ENCODE data around the gene AP3B1.

Gene AP3B1

DNA sequence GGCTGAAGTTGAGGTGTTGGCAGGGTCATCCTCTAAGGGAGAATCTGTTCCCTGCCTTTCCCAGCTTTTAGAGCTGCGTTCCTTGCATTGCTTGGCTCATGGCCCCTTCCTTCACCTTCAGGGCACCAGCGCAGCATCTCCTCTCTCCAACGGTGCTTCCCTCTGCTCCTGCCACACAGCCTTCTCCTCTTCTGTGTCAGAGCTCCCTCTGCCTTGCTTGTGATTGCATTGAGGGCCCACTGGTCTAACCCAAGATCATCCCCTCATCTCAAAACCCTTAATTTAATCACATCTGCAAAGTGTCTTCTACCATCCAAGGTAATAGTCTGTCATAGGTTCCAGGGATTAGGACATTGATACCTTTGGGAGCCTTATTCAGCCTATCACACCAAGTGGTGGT lies 312.7 kb downstream of the AP3B1 start:
- no peak for DNase-seq (ENCODE audit: low read depth in 2 of 2, low spot score in 1 of 2)

GRCh38 chr5:77974576-77974975 lies 319.9 kb downstream of the AP3B1 start:
- DNase-seq (ENCODE audit: low read depth in 2 of 2, low spot score in 1 of 2), result no peak

DNA sequence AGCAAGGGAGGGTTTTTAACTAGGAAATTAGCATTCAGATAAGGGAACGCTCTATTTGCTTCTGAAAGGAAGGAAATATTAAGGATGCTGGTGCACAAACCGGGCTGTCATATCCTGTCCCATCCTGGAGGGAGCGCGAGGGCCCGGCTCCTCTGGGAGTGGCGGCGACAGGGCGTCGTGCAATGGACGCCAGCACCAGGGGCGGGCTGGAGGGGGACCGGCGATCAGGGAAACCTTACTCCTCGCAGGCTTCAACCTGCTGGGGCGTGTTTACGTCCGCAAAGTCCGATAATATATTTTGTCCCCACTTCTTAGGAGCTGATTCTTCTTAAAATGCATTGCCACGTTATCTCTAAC lies 321.3 kb downstream of the AP3B1 start:
- DNase-seq (ENCODE audit: low read depth in 2 of 2, low spot score in 1 of 2), result no peak

- DNase-seq (ENCODE audit: low read depth in 2 of 2, low spot score in 1 of 2), result no peak
These were observed 321.8 kb downstream of the AP3B1 start for GRCh38 chr5:77972469-77973252.

GRCh38 chr5:77971776-77972468 lies 322.6 kb downstream of the AP3B1 start:
- no peak for DNase-seq (ENCODE audit: low read depth in 2 of 2, low spot score in 1 of 2)

GRCh38 chr5:77970891-77971290 lies 323.6 kb downstream of the AP3B1 start:
- DNase-seq (ENCODE audit: low read depth in 2 of 2, low spot score in 1 of 2), result no peak

DNA sequence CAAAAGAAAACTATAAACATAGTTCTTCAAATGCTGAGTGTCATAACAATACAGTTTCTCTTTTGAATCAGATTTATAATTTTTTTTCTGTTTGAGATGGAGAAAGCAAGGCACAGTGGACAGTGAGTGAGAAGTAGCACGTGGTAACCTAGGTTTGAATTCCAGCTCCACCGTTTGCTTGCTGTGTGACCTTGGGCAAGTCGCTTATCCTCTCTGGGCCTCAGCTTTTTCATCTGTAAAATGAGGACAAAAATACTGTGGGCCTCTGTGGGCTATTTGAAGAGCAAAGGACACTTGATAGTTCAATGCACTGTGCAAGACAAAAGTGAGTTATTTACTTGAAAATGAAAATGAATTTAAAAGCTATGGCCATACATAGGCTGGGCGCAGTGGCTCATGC lies 330.7 kb downstream of the AP3B1 start:
- DNase-seq (ENCODE audit: low read depth in 2 of 2, low spot score in 1 of 2), result no peak

DNA sequence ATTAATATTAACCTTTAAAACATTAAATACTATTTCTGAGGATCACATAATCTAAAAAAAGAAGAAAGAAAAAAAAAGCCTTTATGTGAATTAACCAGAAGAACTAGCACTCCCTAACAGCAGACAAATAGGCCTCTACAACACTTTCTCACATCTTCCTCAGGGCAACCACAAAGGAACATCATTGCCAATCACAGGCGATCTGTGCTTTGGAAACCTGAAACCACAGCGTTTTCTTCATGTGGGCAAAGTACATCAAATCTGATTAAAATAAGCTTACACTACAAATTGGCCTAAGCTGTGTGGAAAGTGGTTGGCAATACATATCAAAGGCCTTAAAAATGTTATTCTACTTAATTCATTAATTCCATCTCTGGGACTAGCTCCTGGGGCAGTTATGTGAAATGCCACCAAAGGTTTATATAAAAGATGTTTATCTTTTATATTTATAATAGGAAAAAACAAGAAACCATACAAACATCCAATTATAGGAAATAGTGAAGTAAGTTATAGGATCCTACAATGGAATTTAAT lies 333.6 kb downstream of the AP3B1 start:
- no peak for DNase-seq (ENCODE audit: low read depth in 2 of 2, low spot score in 1 of 2)

- DNase-seq (ENCODE audit: low read depth in 2 of 2, low spot score in 1 of 2), result no peak
These were observed 334.2 kb downstream of the AP3B1 start for GRCh38 chr5:77960305-77960704.

DNA sequence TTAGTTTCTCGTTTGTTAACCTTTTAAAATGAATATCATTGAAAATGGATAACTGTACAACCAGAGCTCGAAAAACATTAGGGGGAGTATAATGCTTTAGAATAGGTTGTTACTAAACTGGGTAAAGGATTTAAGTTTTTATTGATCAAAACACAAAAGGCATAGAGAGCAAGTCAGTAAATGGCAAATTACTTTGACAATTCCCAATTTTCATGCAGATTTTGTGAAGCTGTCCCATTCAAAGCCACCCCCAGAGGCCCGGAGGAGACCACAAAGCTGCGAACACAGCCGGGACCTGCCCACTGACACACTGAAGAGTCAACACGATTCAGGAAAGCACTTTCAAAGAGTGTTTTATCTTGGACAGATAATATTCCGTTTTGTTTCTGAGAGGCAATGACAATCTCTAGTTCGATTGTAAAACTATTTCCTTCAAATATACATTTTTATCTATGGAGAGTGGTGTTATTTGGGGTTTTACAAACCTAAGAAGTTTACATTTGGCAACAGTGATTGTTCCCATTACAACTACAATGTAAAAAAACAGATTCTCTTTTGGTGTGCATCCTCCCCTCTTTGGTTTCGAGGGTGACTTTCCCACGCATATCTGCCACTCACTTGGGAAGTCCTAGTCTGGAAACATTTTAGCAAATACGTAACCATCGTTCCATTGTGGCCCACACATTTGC lies 335.7 kb downstream of the AP3B1 start:
- no peak for DNase-seq (ENCODE audit: low read depth in 2 of 2, low spot score in 1 of 2)

GRCh38 chr5:77957931-77958521 lies 336.5 kb downstream of the AP3B1 start:
- DNase-seq (ENCODE audit: low read depth in 2 of 2, low spot score in 1 of 2), result no peak

DNA sequence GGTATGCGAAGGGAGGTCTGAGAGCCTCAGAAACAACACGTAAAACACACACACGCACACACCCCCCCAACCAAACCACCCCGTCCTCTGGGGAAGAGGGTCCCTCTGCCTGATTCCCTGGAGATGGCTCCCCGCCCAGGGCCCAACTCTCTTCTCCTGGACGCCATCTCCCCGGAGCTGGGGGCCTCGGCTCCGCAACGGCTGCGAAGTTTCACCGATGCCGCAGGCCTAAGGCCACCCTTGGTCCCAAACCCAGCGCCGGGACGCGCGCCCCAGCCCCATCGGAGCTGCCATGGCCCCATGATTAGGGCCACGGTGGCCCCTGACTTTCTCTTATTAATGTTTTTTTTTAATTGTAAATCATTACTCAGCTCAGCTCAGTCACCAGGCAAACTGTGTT lies 337.0 kb downstream of the AP3B1 start:
- DNase-seq (ENCODE audit: low read depth in 2 of 2, low spot score in 1 of 2), result no peak

GRCh38 chr5:77957081-77957480 lies 337.4 kb downstream of the AP3B1 start:
- no peak for DNase-seq (ENCODE audit: low read depth in 2 of 2, low spot score in 1 of 2)

- DNase-seq (ENCODE audit: low read depth in 2 of 2, low spot score in 1 of 2), result no peak
These were observed 338.9 kb downstream of the AP3B1 start for GRCh38 chr5:77955577-77955976.

DNA sequence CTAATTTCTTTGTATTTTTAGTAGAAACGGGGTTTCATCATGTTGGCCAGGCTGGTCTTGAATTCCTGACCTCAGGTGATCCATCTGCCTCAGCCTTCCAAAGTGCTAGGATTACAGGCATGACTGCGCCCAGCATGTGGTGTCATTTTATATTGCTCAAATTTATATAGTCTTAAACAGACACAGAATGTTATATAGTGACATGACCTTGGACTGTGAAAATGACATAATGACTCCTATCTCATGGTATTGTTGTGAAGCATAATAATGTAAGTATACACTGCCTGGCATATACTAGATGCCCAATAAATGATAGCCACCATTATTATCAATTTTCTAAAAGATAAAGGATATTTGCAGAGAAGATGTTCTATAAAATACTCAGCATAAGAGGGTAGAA lies 341.1 kb downstream of the AP3B1 start:
- DNase-seq (ENCODE audit: low read depth in 2 of 2, low spot score in 1 of 2), result no peak

GRCh38 chr5:77952636-77953212 lies 341.8 kb downstream of the AP3B1 start:
- DNase-seq (ENCODE audit: low read depth in 2 of 2, low spot score in 1 of 2), result no peak

All from stimulated activated CD8-positive, alpha-beta memory T cell treated with anti-CD3 and anti-CD28 coated beads, Interleukin-4, amount 100 ng/mL, for 1 hour (primary cell).